Fibroblast of villous mesenchyme (primary cell): ENCODE measurements around the gene SYCE3. TPM values are rescaled to one million over a fixed set of nuclear protein-coding genes. Genes with fewer than 3 reads are reported as not detected.
A peak's percentile ranks its signal among the peaks of the same experiment; 100 is the strongest.

Source experiments
- DNase-seq: peaks from one replicate; pipeline ENCODE4 v3.0.0-alpha.2; 2010; ENCODE audit warnings: low read depth
- H3K4me3 ChIP-seq: 2 replicates; pipeline ENCODE4 v1.5.1; 2011; ENCODE audit warnings: low read depth, mild to moderate bottlenecking, low read length
- total RNA-seq: library from RNA; depleted of rRNA; stranded (reverse); fragments of >200 nt; gene quantifications from 2 replicates; pipeline ENCODE4 v1.2.3, GENCODE V29; 2012
- TF ChIP-seq, protein P1 (sequence below): IDR thresholded peaks from 2 replicates; pipeline ENCODE4 v1.5.1; 2012; ENCODE audit warnings: low read depth, mild to moderate bottlenecking, low read length; ENCODE audit not compliant: insufficient read depth

Gene SYCE3
- total RNA-seq, 1 donor = not detected

DNA sequence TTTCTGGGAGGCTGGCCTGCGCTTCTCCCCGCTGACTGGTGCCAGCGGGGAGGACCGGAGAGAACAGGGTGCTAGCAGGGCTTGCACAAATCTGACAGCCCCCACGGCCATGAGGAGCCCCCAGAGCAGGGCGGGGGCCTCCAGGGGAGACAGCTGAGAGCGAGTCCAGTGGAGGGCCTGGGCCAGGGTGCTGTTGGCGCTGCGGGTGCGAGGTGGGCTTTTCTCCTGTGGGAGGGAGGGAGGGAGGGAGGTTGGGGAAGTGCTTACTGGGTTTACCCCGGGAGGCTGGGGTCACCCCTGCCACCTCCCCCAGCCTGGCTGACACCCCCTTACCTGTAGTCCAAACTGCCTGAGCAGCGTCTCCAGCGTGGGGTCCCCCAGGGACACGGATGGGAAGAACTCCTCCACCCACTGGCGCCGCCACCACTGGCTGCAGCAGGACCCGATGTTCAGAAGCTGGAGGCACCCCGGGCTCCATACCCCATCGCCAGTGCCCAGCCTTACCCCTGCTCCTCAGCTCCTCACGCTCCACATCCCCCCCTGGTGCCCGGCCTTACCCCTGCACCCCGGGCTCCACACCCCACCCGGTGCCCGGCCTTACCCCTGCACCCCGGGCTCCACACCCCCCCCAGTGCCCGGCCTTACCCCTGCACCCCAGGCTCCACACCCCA, 59.1 kb downstream of the SYCE3 start:
- no peak overlapping the region for H3K4me3 ChIP-seq
- no peak for DNase-seq
- TF ChIP-seq, protein P1, sequence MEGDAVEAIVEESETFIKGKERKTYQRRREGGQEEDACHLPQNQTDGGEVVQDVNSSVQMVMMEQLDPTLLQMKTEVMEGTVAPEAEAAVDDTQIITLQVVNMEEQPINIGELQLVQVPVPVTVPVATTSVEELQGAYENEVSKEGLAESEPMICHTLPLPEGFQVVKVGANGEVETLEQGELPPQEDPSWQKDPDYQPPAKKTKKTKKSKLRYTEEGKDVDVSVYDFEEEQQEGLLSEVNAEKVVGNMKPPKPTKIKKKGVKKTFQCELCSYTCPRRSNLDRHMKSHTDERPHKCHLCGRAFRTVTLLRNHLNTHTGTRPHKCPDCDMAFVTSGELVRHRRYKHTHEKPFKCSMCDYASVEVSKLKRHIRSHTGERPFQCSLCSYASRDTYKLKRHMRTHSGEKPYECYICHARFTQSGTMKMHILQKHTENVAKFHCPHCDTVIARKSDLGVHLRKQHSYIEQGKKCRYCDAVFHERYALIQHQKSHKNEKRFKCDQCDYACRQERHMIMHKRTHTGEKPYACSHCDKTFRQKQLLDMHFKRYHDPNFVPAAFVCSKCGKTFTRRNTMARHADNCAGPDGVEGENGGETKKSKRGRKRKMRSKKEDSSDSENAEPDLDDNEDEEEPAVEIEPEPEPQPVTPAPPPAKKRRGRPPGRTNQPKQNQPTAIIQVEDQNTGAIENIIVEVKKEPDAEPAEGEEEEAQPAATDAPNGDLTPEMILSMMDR = peak; percentile 3

DNA sequence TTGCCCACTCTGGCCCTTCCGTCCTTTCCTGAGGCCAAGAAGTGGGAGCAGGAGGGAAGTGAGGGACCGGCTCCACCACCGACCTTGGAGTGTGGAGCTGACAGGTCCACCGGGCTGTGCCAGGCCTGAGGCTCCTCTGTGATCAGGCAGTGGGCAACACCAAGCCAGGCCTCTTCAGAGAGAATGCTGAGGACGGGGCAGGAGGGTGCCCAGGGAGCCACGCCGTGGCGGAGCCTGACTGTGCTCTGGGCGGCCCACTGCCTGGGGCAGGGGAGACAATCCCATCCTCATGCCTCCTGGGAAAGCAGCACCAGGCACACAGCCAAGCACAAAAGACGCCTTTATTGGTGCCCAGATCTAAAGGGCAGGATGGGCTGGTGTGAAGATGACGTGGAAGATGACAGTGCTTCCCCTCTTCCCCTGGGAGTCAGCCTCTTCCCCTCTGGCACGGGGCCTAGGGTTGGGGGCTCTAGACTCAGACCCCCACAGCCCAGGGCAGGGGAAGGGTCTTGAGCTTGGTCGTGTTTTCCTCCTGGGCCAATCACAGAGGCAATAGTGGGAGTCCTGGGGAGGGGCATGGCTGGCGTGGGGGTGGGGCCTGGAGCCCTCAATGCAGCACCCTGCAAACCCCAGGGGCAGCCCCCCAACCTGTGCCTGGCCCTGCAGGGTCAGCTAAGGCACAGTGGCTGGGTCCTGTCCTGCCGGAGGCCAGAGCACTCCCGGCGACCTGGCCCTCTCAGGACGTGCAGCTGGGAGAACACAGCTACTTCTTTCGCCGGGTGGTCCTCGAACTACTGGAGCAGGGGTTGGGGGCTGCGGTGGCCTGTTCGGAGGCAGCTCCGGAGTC, 59.9 kb downstream of the SYCE3 start:
- TF ChIP-seq, protein P1 = no peak
- no peak for DNase-seq
- no peak overlapping the region for H3K4me3 ChIP-seq

DNA sequence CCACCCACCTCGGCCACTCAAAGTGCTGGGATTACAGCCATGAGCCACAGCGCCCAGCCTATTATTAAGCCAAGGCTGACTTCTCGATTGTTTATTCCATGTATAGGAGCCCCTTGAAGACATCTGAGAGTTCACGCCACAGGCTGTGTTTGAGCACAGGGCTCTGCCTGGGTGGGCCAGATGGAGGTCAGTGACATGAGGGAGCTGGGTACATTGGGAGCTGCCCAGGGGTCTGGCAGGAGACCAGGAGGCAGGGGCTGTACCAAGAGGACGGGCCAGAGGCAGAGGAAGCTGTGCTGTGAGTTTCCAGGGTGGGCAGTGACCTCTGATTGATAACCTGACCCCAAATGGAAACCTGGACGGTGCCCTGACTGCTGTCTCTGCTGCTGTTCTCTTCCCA, 60.6 kb downstream of the SYCE3 start:
- TF ChIP-seq, protein P1 = no peak
- no peak overlapping the region for H3K4me3 ChIP-seq
- no peak for DNase-seq

Other genes with a start within 250 kb of the SYCE3 start
- gene DENND6B, start 235.9 kb downstream of the SYCE3 start, total RNA-seq = 2.3 and 2.6 TPM in 2 replicates
- 54.0 and 62.2 TPM in 2 replicates for gene PPP6R2, start 219.6 kb downstream of the SYCE3 start, total RNA-seq
- 75.1 and 82.8 TPM in 2 replicates for gene SBF1, start 87.9 kb downstream of the SYCE3 start, total RNA-seq
- 2.6 and 5.8 TPM in 2 replicates for gene ADM2, start 81.4 kb downstream of the SYCE3 start, total RNA-seq
- gene MIOX, start 76.1 kb downstream of the SYCE3 start, total RNA-seq = 0.32 TPM in 1 of 2 replicates, not detected in the other
- gene LMF2, start 55.2 kb downstream of the SYCE3 start, total RNA-seq = 50.1 and 52.5 TPM in 2 replicates
- gene NCAPH2, start 54.7 kb downstream of the SYCE3 start, total RNA-seq = 27.2 and 35.4 TPM in 2 replicates
- 2.6 TPM in 2 replicates for gene SCO2, start 37.3 kb downstream of the SYCE3 start, total RNA-seq
- 16.0 and 21.6 TPM in 2 replicates for gene TYMP, start 32.9 kb downstream of the SYCE3 start, total RNA-seq
- 0.32 TPM in 1 of 2 replicates, not detected in the other for gene KLHDC7B, start 17.0 kb downstream of the SYCE3 start, total RNA-seq
- gene CPT1B, start 15.5 kb upstream of the SYCE3 start, total RNA-seq = 3.2 and 3.9 TPM in 2 replicates
- gene CHKB, start 19.9 kb upstream of the SYCE3 start, total RNA-seq = 18.1 and 24.5 TPM in 2 replicates
- gene MAPK8IP2, start 37.9 kb upstream of the SYCE3 start, total RNA-seq = 0.32 and 0.43 TPM in 2 replicates
- 9.9 and 19.0 TPM in 2 replicates for gene ARSA, start 65.2 kb upstream of the SYCE3 start, total RNA-seq
- gene SHANK3, start 109.9 kb upstream of the SYCE3 start, total RNA-seq = 0.64 and 0.86 TPM in 2 replicates
- not detected in 2 replicates for gene ACR, start 175.3 kb upstream of the SYCE3 start, total RNA-seq
- 16.4 and 18.6 TPM in 2 replicates for gene RABL2B, start 220.7 kb upstream of the SYCE3 start, total RNA-seq